Transverse colon (tissue), 4 donors: ENCODE data around the gene F2RL2. TPM values are rescaled to one million over a fixed set of nuclear protein-coding genes. Genes with fewer than 3 reads are reported as not detected.
A peak's percentile ranks its signal among the peaks of the same experiment; 100 is the strongest.
"Not testable (repeated sequence)": the region's sequence is repeated elsewhere in the genome, so short reads cannot be mapped to it uniquely, and the experiment has no call there.

ENCODE experiments used
- DNase-seq: peaks from one replicate; pipeline ENCODE4 v3.0.0-alpha.2; 2019
- H3K27ac ChIP-seq, 4 donors: fragments of 200-600 bp; sonication (generic); 2 replicates each; pipeline ENCODE4 v1.5.1; 2016 to 2018; ENCODE audit warnings: inconsistent platforms in 4 of 4
- H3K27me3 ChIP-seq: fragments of 200-600 bp; sonication (generic); 2 replicates; pipeline ENCODE4 v1.5.1; 2017; ENCODE audit warnings: inconsistent platforms
- H3K36me3 ChIP-seq, 4 donors: fragments of 200-600 bp; sonication (generic); 2 replicates each; pipeline ENCODE4 v1.5.1; 2017 to 2019; ENCODE audit warnings: inconsistent platforms in 4 of 4
- H3K4me1 ChIP-seq, 4 donors: fragments of 200-600 bp; sonication (generic); 2 replicates each; pipeline ENCODE4 v1.5.1; 2017 to 2020; ENCODE audit warnings: inconsistent platforms in 4 of 4
- H3K4me3 ChIP-seq, 4 donors: fragments of 200-600 bp; sonication (generic); 1 replicate in 1 of 4; 2 replicates in 3 of 4; pipeline versions ENCODE4 v1.5.1 to v1.6.1; 2017 to 2019; ENCODE audit warnings: inconsistent platforms in 4 of 4
- H3K9me3 ChIP-seq, 2 donors: fragments of 200-600 bp; sonication (generic); 2 replicates each; pipeline ENCODE4 v1.5.1; 2017 to 2019; ENCODE audit warnings: inconsistent platforms in 2 of 2
- CTCF ChIP-seq, 5 experiments: fragments of 200-600 bp in 3 of 5; fragments of 450-650 bp in 2 of 5; sonication (generic) in 3 of 5; IDR thresholded peaks; 1 replicate in 2 of 5; 2 replicates in 3 of 5; pipeline ENCODE4 v1.5.1; 2016 to 2017; ENCODE audit warnings: antibody characterized with exemption in 5 of 5, inconsistent platforms in 3 of 5, mild to moderate bottlenecking in 2 of 5, moderate library complexity in 1 of 5
- EP300 ChIP-seq: sonication (generic); formaldehyde crosslinking; IDR thresholded peaks from one replicate; pipeline ENCODE4 v1.6.1; 2017; ENCODE audit warnings: antibody characterized with exemption, low read depth
- POLR2A ChIP-seq: fragments of 450-650 bp; IDR thresholded peaks from one replicate; pipeline ENCODE4 v1.6.1; 2016; ENCODE audit warnings: antibody characterized with exemption, mild to moderate bottlenecking, moderate library complexity
- POLR2AphosphoS5 ChIP-seq, 3 donors: sonication (generic); formaldehyde crosslinking; IDR thresholded peaks; one replicate each; pipeline ENCODE4 v1.6.1; 2016; ENCODE audit warnings: antibody characterized with exemption in 3 of 3
- WGBS, 2 donors: methylation state at CpG; one replicate each; pipeline ENCODE4 v1.1.5; 2018; ENCODE audit warnings: low coverage in 1 of 2; 5-methylcytosine and 5-hydroxymethylcytosine counted together
- in situ Hi-C, 4 donors: fragments of 200-750 bp; cut with MboI; loops; one replicate each; pipeline versions ENCODE4 v1.15.0 to v1.15.1; 2017; ENCODE audit warnings: low sequenced_read_pairs in 3 of 4, low pct_ligation_motif_present in 1 of 4, low pct_unique_long_range_greater_than_20kb in 1 of 4
- intact Hi-C: fragments of 100-400 bp; cut with DNase I; formaldehyde crosslinking; loops from one replicate; pipeline ENCODE4 v1.15.1; 2023; ENCODE audit warnings: low total_unique reads
- total RNA-seq, 4 donors: library from RNA; depleted of rRNA; stranded (reverse); fragments of >200 nt; gene quantifications; one replicate each; pipeline ENCODE4 v1.1.0, GENCODE V29; 2016

The F2RL2 gene
- total RNA-seq, 4 donors from 2014 or later, result 0.32 to 0.96 TPM; not detected in 2

GRCh38 chr5:76604838-76605237, 18.4 kb downstream of the F2RL2 start:
- in situ Hi-C loops (loop anchor here in 3 of 4 donors (5.0 to 25.0 kb wide), 3 partner anchors 170 to 407 kb away; no protein-coding TSS in a partner anchor), intact Hi-C loops (loop anchor here (10.0 kb wide), 1 partner anchor 170 kb away; no protein-coding TSS in a partner anchor)
- WGBS, 2 donors, result 52 to 78% methylated on average over 2 of the region's 2 CpGs
- DNase-seq, result no peak
- Histone ChIP-seq H3K27ac (no peak overlapping the region), H3K4me1 (peaks cover 0 to 15% (median 0%) of the 10 kb centered on the region in 4 donors), H3K9me3 (no peaks in the 10 kb centered on the region), H3K27me3 (no peaks in the 10 kb centered on the region), H3K36me3 (peaks cover 0 to 5% (median 0%) of the 10 kb centered on the region in 4 donors), H3K4me3 (no peak overlapping the region)
- TF ChIP-seq CTCF (IDR thresholded peaks at IDR 0.05) (no peak), POLR2AphosphoS5 (IDR thresholded peaks at IDR 0.05) (no peak), POLR2A (no peak)

- WGBS, 2 donors, result 78% methylated on average over 1 of the region's 1 CpG; no CpG with 5 or more reads in 1 of the 2 donors
- in situ Hi-C loops, result loop anchor here in 3 of 4 donors (5.0 to 25.0 kb wide), 3 partner anchors 171 to 408 kb away; no protein-coding TSS in a partner anchor
- H3K27ac ChIP-seq, H3K36me3 ChIP-seq, H3K4me3 ChIP-seq, DNase-seq, H3K9me3 ChIP-seq, H3K27me3 ChIP-seq: not testable (repeated sequence)
- peaks cover 0 to 15% (median 0%) of the 10 kb centered on the region in 4 donors for H3K4me1 ChIP-seq
- intact Hi-C loops, result loop anchor here (10.0 kb wide), 1 partner anchor 171 kb away; no protein-coding TSS in a partner anchor
Measured at GRCh38 chr5:76603991-76604390, 19.2 kb downstream of the F2RL2 start.

- peaks cover 0 to 3% (median 0%) of the 10 kb centered on the region in 4 donors for H3K36me3 ChIP-seq
- in situ Hi-C loops (loop anchor here in 3 of 4 donors (5.0 to 25.0 kb wide), 3 partner anchors 173 to 410 kb away; no protein-coding TSS in a partner anchor), intact Hi-C loops (loop anchor here (10.0 kb wide), 1 partner anchor 173 kb away; no protein-coding TSS in a partner anchor)
- WGBS, 2 donors, result 86 to 95% methylated on average over 2 of the region's 2 CpGs
- TF ChIP-seq EP300 (no peak), CTCF (IDR thresholded peaks at IDR 0.05) (no peak), POLR2A (no peak), POLR2AphosphoS5 (IDR thresholded peaks at IDR 0.05) (no peak)
- DNase-seq, result no peak
- peaks cover 0 to 9% (median 0%) of the 10 kb centered on the region in 4 donors for H3K4me1 ChIP-seq
- no peaks in the 10 kb centered on the region for H3K9me3 ChIP-seq
- H3K27me3 ChIP-seq, result no peaks in the 10 kb centered on the region
- no peak overlapping the region for H3K27ac ChIP-seq
- H3K4me3 ChIP-seq, result no peak overlapping the region
Measured at GRCh38 chr5:76602094-76602726, 21.0 kb downstream of the F2RL2 start.

GRCh38 chr5:76601470-76601869, 21.7 kb downstream of the F2RL2 start:
- Histone ChIP-seq H3K27ac (no peak overlapping the region), H3K9me3 (no peaks in the 10 kb centered on the region), H3K4me3 (no peak overlapping the region), H3K4me1 (peaks cover 0 to 7% (median 0%) of the 10 kb centered on the region in 4 donors), H3K27me3 (no peaks in the 10 kb centered on the region), H3K36me3 (peaks cover 0 to 3% (median 0%) of the 10 kb centered on the region in 4 donors)
- in situ Hi-C loops (loop anchor here in 3 of 4 donors (5.0 to 25.0 kb wide), 3 partner anchors 173 to 411 kb away; no protein-coding TSS in a partner anchor), intact Hi-C loops (loop anchor here (10.0 kb wide), 1 partner anchor 173 kb away; no protein-coding TSS in a partner anchor)
- no peak for DNase-seq
- no peak for TF ChIP-seq POLR2A
- TF ChIP-seq POLR2AphosphoS5 (IDR thresholded peaks at IDR 0.05), result no peak
- TF ChIP-seq CTCF (IDR thresholded peaks at IDR 0.05), result peak; percentile 57 to 75 (median 72)
- no peak for TF ChIP-seq EP300
- WGBS, 2 donors, result 23 to 27% methylated on average over 3 of the region's 3 CpGs
